HG02840 (cell line): ENCODE data around the gene HOOK1.
"Not testable (repeated sequence)": the region's sequence is repeated elsewhere in the genome, so short reads cannot be mapped to it uniquely, and the experiment has no call there.

Experiments
- ATAC-seq: cut with Tn5 transposase; IDR thresholded peaks from one replicate; pipeline ENCODE4 v1.9.1; 2021; ENCODE audit warnings: mild to moderate bottlenecking, moderate library complexity, moderate number of reproducible peaks; ENCODE audit not compliant: unreplicated experiment, low FRiP score

HOOK1 gene

GRCh38 chr1:59819566-59820438, 5.1 kb downstream of the HOOK1 start:
- ATAC-seq: no peak

GRCh38 chr1:59827055-59827643, 12.4 kb downstream of the HOOK1 start:
- no peak for ATAC-seq

DNA sequence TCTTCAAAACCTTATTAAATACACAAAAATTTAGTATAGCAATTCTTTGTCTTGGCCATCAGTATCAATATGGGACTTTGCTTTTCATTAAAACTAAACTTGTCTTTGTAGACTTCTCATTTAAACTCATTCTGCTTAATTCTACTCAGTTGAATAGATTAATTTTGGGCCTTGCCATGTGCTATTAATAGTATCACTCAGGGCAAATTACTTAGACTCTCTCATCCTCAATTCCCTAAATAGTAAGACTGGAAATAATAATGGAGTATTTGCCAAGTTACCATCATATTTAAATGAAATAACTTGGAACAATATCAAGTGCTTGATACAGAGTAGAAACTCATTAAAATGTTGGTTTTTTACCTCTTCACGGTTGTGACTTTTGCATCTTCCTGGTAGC, 13.4 kb downstream of the HOOK1 start:
- ATAC-seq: no peak

- ATAC-seq: no peak
Measured at GRCh38 chr1:59831529-59831928, 16.8 kb downstream of the HOOK1 start.

DNA sequence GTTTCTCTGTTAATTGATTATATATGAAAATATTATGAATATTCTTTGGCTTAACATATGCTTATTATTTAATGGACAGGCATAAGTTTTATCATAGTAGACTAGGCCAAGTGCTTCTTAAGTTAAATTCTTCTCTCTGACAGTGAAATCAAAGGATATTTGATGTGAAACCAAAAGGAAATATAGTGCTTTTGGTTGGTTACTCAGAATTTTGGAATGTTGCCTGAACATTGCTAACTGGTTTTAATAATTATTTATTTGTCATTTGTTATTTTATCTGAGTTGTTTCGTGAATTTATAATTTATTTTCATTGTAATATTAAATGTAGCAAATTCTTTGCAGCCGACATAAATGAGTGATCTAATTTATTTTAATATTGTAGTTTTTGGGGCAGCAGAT, 18.3 kb downstream of the HOOK1 start:
- ATAC-seq: no peak

GRCh38 chr1:59833991-59834390, 19.2 kb downstream of the HOOK1 start:
- ATAC-seq: no peak

DNA sequence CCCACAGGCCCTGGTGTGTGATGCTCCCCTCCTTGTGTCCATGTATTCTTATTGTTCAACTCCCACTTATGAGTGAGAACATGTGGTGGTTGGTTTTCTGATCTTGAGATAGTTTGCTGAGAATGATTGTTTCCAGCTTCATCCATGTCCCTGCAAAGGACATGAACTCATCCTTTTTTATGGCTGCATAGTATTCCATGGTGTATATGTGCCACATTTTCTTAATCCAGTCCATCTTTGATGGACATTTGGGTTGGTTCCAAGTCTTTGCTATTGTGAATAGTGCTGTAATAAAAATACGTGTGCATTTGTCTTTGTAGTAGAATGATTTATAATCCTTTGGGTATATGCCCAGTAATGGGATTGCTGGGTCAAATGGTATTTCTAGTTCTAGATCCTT, 23.1 kb downstream of the HOOK1 start:
- not testable (repeated sequence) for ATAC-seq

GRCh38 chr1:59845091-59845490, 30.3 kb downstream of the HOOK1 start:
- ATAC-seq: no peak

DNA sequence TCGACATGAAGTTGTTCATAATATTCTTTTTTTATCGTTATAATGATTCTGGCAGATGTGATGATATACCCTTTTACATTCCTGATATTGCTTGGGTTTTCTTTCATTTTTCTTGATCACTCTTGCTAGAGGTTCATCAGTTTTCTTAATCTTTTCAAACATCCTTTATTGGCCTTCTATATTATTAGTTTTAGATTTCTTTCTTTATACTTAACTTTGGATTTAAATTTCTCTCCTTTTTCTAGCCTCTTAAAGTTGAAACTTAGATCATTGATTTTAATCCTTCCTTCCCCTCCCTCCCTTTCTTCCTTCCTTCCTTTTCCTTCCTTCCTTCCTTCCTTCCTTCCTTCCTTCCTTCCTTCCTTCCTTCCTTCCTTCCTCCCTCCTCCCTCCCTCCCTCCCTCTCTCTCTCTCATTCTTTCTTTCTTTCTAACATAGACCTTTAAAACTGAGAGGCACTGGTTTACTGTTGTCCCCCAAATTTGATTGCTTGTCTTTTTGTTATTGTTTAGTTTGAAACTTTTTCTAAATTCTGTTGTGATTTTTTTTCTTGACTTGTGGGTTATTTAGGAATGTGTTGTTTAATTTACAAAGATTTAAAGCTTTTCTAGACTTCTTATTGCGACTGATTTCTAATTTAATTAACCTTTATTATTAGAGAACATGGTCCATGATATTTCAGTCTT, 31.6 kb downstream of the HOOK1 start:
- ATAC-seq: no peak

DNA sequence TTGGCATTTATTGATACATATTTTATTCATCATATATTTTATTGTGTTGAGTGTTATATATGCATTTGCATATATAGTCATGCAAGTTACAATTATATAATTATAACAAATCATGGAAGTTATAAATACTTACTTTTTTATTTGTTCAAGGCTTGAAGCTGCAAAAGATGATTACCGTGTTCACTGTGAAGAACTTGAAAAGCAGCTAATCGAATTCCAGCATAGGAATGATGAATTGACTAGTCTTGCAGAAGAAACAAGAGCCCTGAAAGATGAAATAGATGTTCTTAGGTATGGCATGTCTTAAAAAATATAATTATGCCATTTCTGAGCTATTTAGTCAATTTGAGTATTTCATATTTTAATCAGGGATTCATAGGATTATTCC, 32.1 kb downstream of the HOOK1 start:
- no peak for ATAC-seq

GRCh38 chr1:59852117-59852516, 37.4 kb downstream of the HOOK1 start:
- ATAC-seq: no peak

- not testable (repeated sequence) for ATAC-seq
Measured at GRCh38 chr1:59855297-59855696, 40.5 kb downstream of the HOOK1 start.

GRCh38 chr1:59856725-59857338, 42.1 kb downstream of the HOOK1 start:
- ATAC-seq: no peak

- no peak for ATAC-seq
Measured at GRCh38 chr1:59857679-59858354, 43.1 kb downstream of the HOOK1 start.

- ATAC-seq: no peak
Measured at GRCh38 chr1:59866462-59866861, 51.7 kb downstream of the HOOK1 start.

GRCh38 chr1:59871746-59872145, 57.0 kb downstream of the HOOK1 start:
- no peak for ATAC-seq

DNA sequence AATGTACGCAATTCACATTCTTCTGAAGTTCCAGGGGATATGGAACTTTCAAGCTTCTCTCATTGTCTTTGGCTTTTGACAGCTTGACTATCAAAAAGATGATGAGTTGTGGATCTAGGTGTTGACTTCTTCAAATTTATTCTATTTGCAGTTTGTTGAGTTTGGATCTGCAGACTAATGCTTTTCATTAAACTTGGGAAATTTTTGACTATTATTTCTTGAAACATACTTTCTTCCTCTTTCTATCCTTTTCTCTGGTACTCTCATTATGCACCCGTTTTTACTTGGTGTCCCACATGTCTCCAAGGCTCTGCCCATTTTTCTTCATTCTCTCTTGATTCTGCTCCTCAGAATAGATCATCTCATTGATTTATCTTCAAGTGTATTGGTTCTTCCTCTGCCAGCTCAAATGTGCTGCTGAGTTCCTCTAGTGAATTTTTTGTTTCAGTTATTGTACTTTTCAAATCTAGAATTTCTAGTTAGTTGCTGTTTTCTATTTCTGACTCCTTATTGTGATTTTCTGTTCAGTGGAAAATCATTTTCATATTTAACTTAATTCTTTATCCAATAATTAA, 62.4 kb downstream of the HOOK1 start:
- ATAC-seq: no peak

DNA sequence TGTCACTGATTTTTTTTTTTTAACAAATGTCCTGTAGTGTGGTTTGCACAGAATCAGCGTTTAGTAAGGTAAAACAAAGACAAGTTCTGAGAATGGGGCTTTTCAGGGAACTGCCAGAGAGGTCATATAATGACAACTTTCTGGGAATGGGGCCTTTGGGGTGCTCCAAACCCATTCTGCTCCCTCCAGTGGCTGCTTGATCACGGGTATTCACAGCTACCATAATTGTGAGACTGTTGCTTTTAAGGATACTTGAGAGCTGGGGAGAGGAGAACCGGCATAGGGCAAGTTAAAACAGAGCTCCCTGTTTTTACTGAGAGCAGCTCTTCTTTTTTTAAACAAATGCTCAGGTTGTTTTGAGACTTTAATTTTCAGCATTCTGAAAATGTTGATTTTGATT, 63.6 kb downstream of the HOOK1 start:
- ATAC-seq: no peak

GRCh38 chr1:59879574-59879973, 64.8 kb downstream of the HOOK1 start:
- no peak for ATAC-seq

DNA sequence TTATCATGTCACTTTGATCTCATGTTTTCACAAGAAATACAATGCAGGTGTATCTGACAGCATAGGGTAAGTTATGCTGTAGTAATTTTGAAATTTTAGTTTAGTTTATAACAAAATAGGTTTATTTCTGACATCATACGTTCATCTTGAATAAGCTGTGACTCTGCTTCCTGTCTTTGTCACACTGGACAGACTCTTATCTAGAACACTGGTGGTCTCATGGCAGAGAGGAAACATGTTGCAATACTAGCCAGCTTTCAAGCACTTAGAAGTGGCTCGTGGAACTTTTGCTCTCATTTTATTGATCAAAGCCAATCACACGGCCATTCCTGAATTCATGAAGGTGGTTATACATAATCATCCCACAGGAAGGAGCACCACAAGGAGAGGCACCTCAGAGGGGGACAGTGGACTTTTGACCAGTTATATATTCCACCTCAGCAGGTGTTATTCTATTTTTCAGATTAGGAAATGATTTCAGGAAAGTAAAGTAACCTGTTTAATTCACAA, 65.3 kb downstream of the HOOK1 start:
- ATAC-seq: no peak
